HEK293 (cell line): Measurements from ENCODE around the gene PSME4.

Source experiments
- CTCF ChIA-PET: fragments of 350-600 bp; formaldehyde crosslinking; extraction: SDS; loops from one replicate; lab custom pipeline; 2021; ENCODE audit warnings: antibody characterized with exemption; lab: Yijun Ruan, JAX
- POLR2A ChIA-PET: fragments of 300-600 bp; formaldehyde crosslinking; extraction: SDS; loops from one replicate; lab custom pipeline; 2020; ENCODE audit warnings: antibody characterized with exemption, inconsistent platforms; lab: Yijun Ruan, JAX
- H3K27ac ChIP-seq: fragments of 200-500 bp; sonication (Bioruptor generic); 2 replicates; pipeline ENCODE4 v1.5.1; 2014; ENCODE audit warnings: low read depth, low read length, control low read depth, inconsistent platforms; ENCODE audit errors: extremely low read depth
- H3K36me3 ChIP-seq, 2 experiments: fragments of 200-500 bp in 1 of 2; sonication (Bioruptor generic) in 1 of 2; 1 replicate in 1 of 2; 2 replicates in 1 of 2; pipeline ENCODE4 v1.5.1; 2014 to 2017; ENCODE audit warnings: inconsistent platforms in 2 of 2, low read length in 2 of 2; ENCODE audit not compliant: control insufficient read depth in 2 of 2, insufficient read depth in 1 of 2
- H3K4me1 ChIP-seq: fragments of 200-500 bp; sonication (Bioruptor generic); 2 replicates; pipeline ENCODE4 v1.5.1; 2014; ENCODE audit warnings: mild to moderate bottlenecking, low read length, inconsistent platforms; ENCODE audit not compliant: control insufficient read depth, insufficient read depth
- H3K4me3 ChIP-seq: 2 replicates; pipeline ENCODE4 v1.5.1; 2011; ENCODE audit warnings: low read depth, mild to moderate bottlenecking, control low read depth, low read length, moderate library complexity
- H3K9me3 ChIP-seq: fragments of 200-500 bp; sonication (Bioruptor generic); 2 replicates; pipeline ENCODE4 v1.5.1; 2014; ENCODE audit warnings: low read depth, low read length, inconsistent platforms; ENCODE audit not compliant: control insufficient read depth, insufficient read depth
- PRDM4 ChIP-seq: fragments of 450-650 bp; formaldehyde crosslinking; IDR thresholded peaks from 2 replicates; pipeline ENCODE4 v1.5.1; 2017; ENCODE audit warnings: missing biosample characterization, missing genetic modification characterization
- ZBTB1 ChIP-seq: fragments of 450-650 bp; formaldehyde crosslinking; IDR thresholded peaks from 2 replicates; pipeline ENCODE4 v1.5.1; 2016; ENCODE audit warnings: missing biosample characterization, missing genetic modification characterization
- ZBTB11 ChIP-seq: fragments of 450-650 bp; formaldehyde crosslinking; conservative IDR thresholded peaks from 2 replicates; pipeline ENCODE4 v1.5.1; 2016; ENCODE audit warnings: low read depth, missing biosample characterization, missing genetic modification characterization
- ZFHX2 ChIP-seq: fragments of 450-650 bp; formaldehyde crosslinking; conservative IDR thresholded peaks from 2 replicates; pipeline ENCODE4 v1.5.1; 2016; ENCODE audit warnings: missing biosample characterization, missing genetic modification characterization
- ZNF140 ChIP-seq: fragments of 450-650 bp; formaldehyde crosslinking; IDR thresholded peaks from 2 replicates; pipeline ENCODE4 v1.5.1; 2016; ENCODE audit warnings: missing biosample characterization, missing genetic modification characterization
- ZNF16 ChIP-seq: fragments of 450-650 bp; formaldehyde crosslinking; IDR thresholded peaks from 2 replicates; pipeline ENCODE4 v1.5.1; 2016; ENCODE audit warnings: low read depth, missing biosample characterization, missing genetic modification characterization
- ZNF26 ChIP-seq: fragments of 450-650 bp; formaldehyde crosslinking; IDR thresholded peaks from 2 replicates; pipeline ENCODE4 v1.5.1; 2016; ENCODE audit warnings: missing biosample characterization, missing genetic modification characterization
- ZNF324 ChIP-seq: fragments of 450-650 bp; formaldehyde crosslinking; IDR thresholded peaks from 2 replicates; pipeline ENCODE4 v1.5.1; 2016; ENCODE audit warnings: missing biosample characterization, missing genetic modification characterization
- ZNF600 ChIP-seq: fragments of 450-650 bp; formaldehyde crosslinking; IDR thresholded peaks from 2 replicates; pipeline ENCODE4 v1.5.1; 2016; ENCODE audit warnings: missing biosample characterization, missing genetic modification characterization
- ZNF621 ChIP-seq: fragments of 450-650 bp; formaldehyde crosslinking; IDR thresholded peaks from 2 replicates; pipeline ENCODE4 v1.5.1; 2017; ENCODE audit warnings: missing biosample characterization, missing genetic modification characterization
- ZNF623 ChIP-seq: fragments of 450-650 bp; formaldehyde crosslinking; IDR thresholded peaks from 2 replicates; pipeline ENCODE4 v1.5.1; 2016; ENCODE audit warnings: missing biosample characterization, missing genetic modification characterization
- ZNF658 ChIP-seq: fragments of 450-650 bp; formaldehyde crosslinking; IDR thresholded peaks from 2 replicates; pipeline ENCODE4; 2016; ENCODE audit warnings: missing biosample characterization, missing genetic modification characterization
- ZNF791 ChIP-seq: fragments of 450-650 bp; formaldehyde crosslinking; IDR thresholded peaks from 2 replicates; pipeline ENCODE4 v1.5.1; 2016; ENCODE audit warnings: missing biosample characterization, missing genetic modification characterization
- ZSCAN16 ChIP-seq: fragments of 450-650 bp; formaldehyde crosslinking; IDR thresholded peaks from 2 replicates; pipeline ENCODE4 v1.5.1; 2016; ENCODE audit warnings: missing biosample characterization, missing genetic modification characterization
- TF ChIP-seq, protein P1 (sequence below): fragments of 450-650 bp; formaldehyde crosslinking; IDR thresholded peaks from 2 replicates; pipeline ENCODE4 v1.5.1; 2016; ENCODE audit warnings: missing biosample characterization, missing genetic modification characterization

Gene PSME4

GRCh38 chr2:53861824-53862223, 109.0 kb downstream of the PSME4 start:
- Histone ChIP-seq H3K4me3 (no peak overlapping the region), H3K9me3 (no peaks in the 10 kb centered on the region), H3K4me1 (no peaks in the 10 kb centered on the region), H3K36me3 (peaks cover 15 to 35% of the 10 kb centered on the region in 2 experiments), H3K27ac (no peak overlapping the region)
- ChIA-PET POLR2A (no interaction called here), CTCF (no interaction called here)
- TF ChIP-seq ZNF600 (tag by site-specific recombination) = no peak
- TF ChIP-seq ZNF658 (tag by site-specific recombination) = no peak
- TF ChIP-seq ZNF791 (tag by site-specific recombination) = no peak
- TF ChIP-seq ZNF16 (tag by site-specific recombination) = no peak
- no peak for TF ChIP-seq ZSCAN16 (tag by site-specific recombination)
- TF ChIP-seq, protein P1, sequence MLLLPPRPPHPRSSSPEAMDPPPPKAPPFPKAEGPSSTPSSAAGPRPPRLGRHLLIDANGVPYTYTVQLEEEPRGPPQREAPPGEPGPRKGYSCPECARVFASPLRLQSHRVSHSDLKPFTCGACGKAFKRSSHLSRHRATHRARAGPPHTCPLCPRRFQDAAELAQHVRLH = no peak
- TF ChIP-seq ZBTB11 (tag by site-specific recombination) = no peak
- no peak for TF ChIP-seq PRDM4 (tag by site-specific recombination)
- TF ChIP-seq ZNF623 (tag by site-specific recombination) = no peak
- no peak for TF ChIP-seq ZNF140 (tag by site-specific recombination)
- TF ChIP-seq ZBTB1 (tag by site-specific recombination) = no peak

- TF ChIP-seq ZBTB11 (tag by site-specific recombination) = no peak
- no peak for TF ChIP-seq ZNF621 (tag by site-specific recombination)
- TF ChIP-seq ZNF324 = no peak
- no peak for TF ChIP-seq ZNF26
- TF ChIP-seq ZFHX2 (tag by site-specific recombination) = no peak
- H3K4me1 ChIP-seq = no peaks in the 10 kb centered on the region
Observed at GRCh38 chr2:53859206-53860181, 111.3 kb downstream of the PSME4 start, which contains the start of gene GPR75. Gene GPR75 (minus strand): TSS chr2:53859967. CDS start chr2:53854756, 5,211 bp downstream.

More at GRCh38 chr2:53859206-53860181, 111.3 kb downstream of the PSME4 start, which contains the start of gene GPR75:
- ChIA-PET CTCF (interaction anchor here (0.7 to 1.0 kb wide), 2 partner anchors 42 to 73 kb away, joined by 3 to 5 read pairs; no protein-coding TSS in a partner anchor), POLR2A (interaction anchor here (0.6 kb wide), 1 partner anchor 746 kb away, joined by 7 read pairs; no protein-coding TSS in a partner anchor)
- Histone ChIP-seq H3K27ac (no peak within 1 kb of the TSS), H3K36me3 (peaks cover 4 to 19% of the 10 kb centered on the region in 2 experiments; a peak in 2 of 3 replicates), H3K9me3 (no peaks in the 10 kb centered on the region), H3K4me3 (peak within 1 kb of the TSS; percentile 58)
